SU-DHL-6 (cell line): ENCODE measurements around the gene HK1.

Experiments used
- CTCF ChIP-seq: fragments of 200-600 bp; sonication (generic); IDR thresholded peaks from one replicate; pipeline ENCODE4 v1.5.1; 2017; ENCODE audit warnings: antibody characterized with exemption, mild to moderate bottlenecking, low read length, moderate library complexity; ENCODE audit not compliant: insufficient read depth, poor library complexity, severe bottlenecking
- EZH2phosphoT487 ChIP-seq: fragments of 200-600 bp; sonication (generic), shearing (Covaris generic); conservative IDR thresholded peaks from 2 replicates; pipeline ENCODE4 v1.6.1; 2018; ENCODE audit warnings: mild to moderate bottlenecking, antibody characterized with exemption, low read length, moderate library complexity, mixed read lengths

- TF ChIP-seq CTCF (no peak), EZH2phosphoT487 (no peak)
Observed at GRCh38 chr10:69253171-69253570, 25.1 kb upstream of the HK1 start.
